ENCODE measurements around the gene TTC23.

GRCh38 chr15:99185414-99186130, 63.8 kb downstream of the TTC23 start:
- TF ChIP-seq EZH2phosphoT487 (IDR thresholded peaks at IDR 0.05; ENCODE audit: borderline replicate concordance, low read depth, low read length) (no peak), CTCF (conservative IDR thresholded peaks at IDR 0.05; ENCODE audit: low read length) (no peak)
